Esophagus muscularis mucosa (tissue), 4 donors: ENCODE measurements around the gene HNRNPA1L2. TPM values are rescaled to one million over a fixed set of nuclear protein-coding genes. Genes with fewer than 3 reads are reported as not detected.
"Not testable (repeated sequence)": the region's sequence is repeated elsewhere in the genome, so short reads cannot be mapped to it uniquely, and the experiment has no call there.

Experiments
- DNase-seq: peaks from one replicate; pipeline ENCODE4 v3.0.0-alpha.2; 2017; ENCODE audit errors: extremely low spot score
- H3K27ac ChIP-seq, 4 donors: fragments of 200-600 bp; sonication (generic); replicated peaks in 1 of 4; 1 replicate in 3 of 4; 2 replicates in 1 of 4; pipeline ENCODE4 v1.5.1; 2016 to 2019; ENCODE audit warnings: mild to moderate bottlenecking in 1 of 4
- H3K27me3 ChIP-seq, 4 donors: fragments of 200-600 bp; sonication (generic); one replicate each; pipeline versions ENCODE4 v1.5.1 to v1.6.0; 2016 to 2019
- H3K36me3 ChIP-seq, 4 donors: fragments of 200-600 bp; sonication (generic); one replicate each; pipeline ENCODE4 v1.5.1; 2016 to 2019
- H3K4me1 ChIP-seq, 4 donors: fragments of 200-600 bp; sonication (generic); one replicate each; pipeline ENCODE4 v1.5.1; 2016 to 2019
- H3K4me3 ChIP-seq, 4 donors: fragments of 200-600 bp; sonication (generic); 1 replicate in 2 of 4; 2 replicates in 2 of 4; pipeline ENCODE4 v1.5.1; 2016 to 2019; ENCODE audit warnings: mild to moderate bottlenecking in 4 of 4, moderate library complexity in 1 of 4
- H3K9me3 ChIP-seq, 4 donors: fragments of 200-600 bp; sonication (generic); 1 replicate in 3 of 4; 2 replicates in 1 of 4; pipeline ENCODE4 v1.5.1; 2016 to 2019
- EP300 ChIP-seq: sonication (generic); formaldehyde crosslinking; IDR thresholded peaks from one replicate; pipeline ENCODE4 v1.6.1; 2017; ENCODE audit warnings: antibody characterized with exemption
- POLR2A ChIP-seq: fragments of 450-650 bp; IDR thresholded peaks from one replicate; pipeline ENCODE4 v1.6.1; 2017; ENCODE audit warnings: antibody characterized with exemption, moderate library complexity, mild to moderate bottlenecking, low read depth
- POLR2AphosphoS5 ChIP-seq, 2 donors: sonication (generic); formaldehyde crosslinking; IDR thresholded peaks; one replicate each; pipeline ENCODE4 v1.6.1; 2017; ENCODE audit warnings: antibody characterized with exemption in 2 of 2
- WGBS: methylation state at CpG from one replicate; pipeline ENCODE4 v1.1.5; 2018; 5-methylcytosine and 5-hydroxymethylcytosine counted together
- intact Hi-C: fragments of 100-400 bp; cut with DNase I; formaldehyde crosslinking; loops from one replicate; pipeline ENCODE4 v1.15.1; 2023
- total RNA-seq, 4 donors: library from RNA; depleted of rRNA; stranded (reverse); fragments of >200 nt; gene quantifications; one replicate each; pipeline versions ENCODE4 v1.1.0 to v1.2.1, GENCODE V29; 2016
- TF ChIP-seq, protein P1 (sequence below), 3 experiments: fragments of 200-600 bp in 2 of 3; fragments of 450-650 bp in 1 of 3; sonication (generic) in 2 of 3; IDR thresholded peaks; one replicate each; pipeline ENCODE4 v1.5.1; 2017 to 2019; ENCODE audit warnings: antibody characterized with exemption in 3 of 3, mild to moderate bottlenecking in 2 of 3, moderate library complexity in 1 of 3

HNRNPA1L2 gene
- total RNA-seq, 4 donors from 2014 or later: 2.0 to 5.0 (median 3.8) TPM

DNA sequence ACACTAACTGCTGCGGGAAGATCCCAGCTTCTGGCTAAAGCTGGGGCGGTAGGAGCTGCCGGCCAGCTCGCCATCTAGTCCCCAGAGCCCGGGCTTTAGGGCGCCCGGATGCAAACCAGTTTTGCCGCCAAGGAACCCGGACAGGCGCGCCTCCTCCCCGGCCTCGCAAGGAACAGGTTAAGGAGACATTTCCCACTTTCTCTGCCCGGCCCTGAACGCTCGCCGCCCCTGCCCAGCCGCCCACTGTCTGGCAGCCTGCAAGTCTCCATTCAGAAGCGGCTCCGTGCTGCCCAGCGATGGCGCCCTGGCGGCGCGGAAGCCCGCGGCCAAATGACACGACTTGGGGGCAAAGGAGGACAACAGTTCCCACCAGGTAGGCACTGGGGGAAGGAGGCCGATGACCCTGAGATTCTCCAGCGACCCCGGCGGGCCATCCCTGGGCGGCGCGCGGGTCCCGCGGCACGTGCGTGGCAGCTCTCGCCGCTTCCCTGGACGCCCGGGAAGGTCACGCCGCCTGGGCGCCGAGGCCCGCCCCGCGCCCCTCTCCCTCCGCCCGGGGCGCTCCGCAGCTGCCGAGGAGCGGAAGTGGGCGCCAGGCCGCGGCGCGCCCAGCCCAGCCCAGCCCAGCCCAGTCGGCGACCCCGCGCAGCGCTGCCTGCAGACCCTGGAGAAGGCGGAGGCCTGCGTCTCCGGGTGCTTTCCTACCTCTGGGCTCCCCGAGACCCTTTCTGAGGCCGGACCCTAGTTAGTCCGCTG lies 42.2 kb upstream of the HNRNPA1L2 start:
- no peaks in the 10 kb centered on the region for H3K9me3 ChIP-seq
- 4% methylated on average over 31 of the region's 73 CpGs for WGBS
- H3K4me3 ChIP-seq: peak overlapping the region; percentile 59 to 79 (median 74)
- no peak for DNase-seq
- intact Hi-C loops: no loop called here
- TF ChIP-seq, protein P1, sequence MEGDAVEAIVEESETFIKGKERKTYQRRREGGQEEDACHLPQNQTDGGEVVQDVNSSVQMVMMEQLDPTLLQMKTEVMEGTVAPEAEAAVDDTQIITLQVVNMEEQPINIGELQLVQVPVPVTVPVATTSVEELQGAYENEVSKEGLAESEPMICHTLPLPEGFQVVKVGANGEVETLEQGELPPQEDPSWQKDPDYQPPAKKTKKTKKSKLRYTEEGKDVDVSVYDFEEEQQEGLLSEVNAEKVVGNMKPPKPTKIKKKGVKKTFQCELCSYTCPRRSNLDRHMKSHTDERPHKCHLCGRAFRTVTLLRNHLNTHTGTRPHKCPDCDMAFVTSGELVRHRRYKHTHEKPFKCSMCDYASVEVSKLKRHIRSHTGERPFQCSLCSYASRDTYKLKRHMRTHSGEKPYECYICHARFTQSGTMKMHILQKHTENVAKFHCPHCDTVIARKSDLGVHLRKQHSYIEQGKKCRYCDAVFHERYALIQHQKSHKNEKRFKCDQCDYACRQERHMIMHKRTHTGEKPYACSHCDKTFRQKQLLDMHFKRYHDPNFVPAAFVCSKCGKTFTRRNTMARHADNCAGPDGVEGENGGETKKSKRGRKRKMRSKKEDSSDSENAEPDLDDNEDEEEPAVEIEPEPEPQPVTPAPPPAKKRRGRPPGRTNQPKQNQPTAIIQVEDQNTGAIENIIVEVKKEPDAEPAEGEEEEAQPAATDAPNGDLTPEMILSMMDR (IDR thresholded peaks at IDR 0.05): no peak
- TF ChIP-seq POLR2AphosphoS5 (IDR thresholded peaks at IDR 0.05): no peak
- no peak for TF ChIP-seq POLR2A
- TF ChIP-seq EP300: no peak
- H3K27ac ChIP-seq: peak overlapping the region; percentile 72 to 87 (median 84)
- no peaks in the 10 kb centered on the region for H3K36me3 ChIP-seq
- no peaks in the 10 kb centered on the region for H3K27me3 ChIP-seq
- peaks cover 10 to 23% (median 19%) of the 10 kb centered on the region in 4 donors for H3K4me1 ChIP-seq

DNA sequence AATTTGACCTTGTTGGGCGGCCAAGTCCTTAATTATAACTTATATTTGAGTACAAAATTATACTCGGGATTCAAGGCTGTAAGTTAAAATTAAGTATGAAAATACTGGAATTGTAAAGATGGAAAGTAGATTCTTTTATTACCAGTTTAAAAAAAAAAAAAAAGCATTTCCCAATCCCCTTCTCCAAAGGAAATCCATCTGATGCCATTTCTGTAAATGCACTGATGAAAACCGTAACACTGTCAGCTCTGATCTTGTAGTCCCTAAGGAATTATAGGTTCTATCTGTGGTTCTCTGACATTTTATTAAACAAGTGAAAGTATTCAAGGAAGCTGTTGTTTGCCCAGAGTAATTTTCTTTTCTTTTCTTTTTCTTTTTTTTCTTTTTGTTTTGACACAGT lies 41.6 kb upstream of the HNRNPA1L2 start:
- peak overlapping the region; percentile 59 to 79 (median 74) for H3K4me3 ChIP-seq
- peaks cover 10 to 23% (median 19%) of the 10 kb centered on the region in 4 donors for H3K4me1 ChIP-seq
- TF ChIP-seq EP300: no peak
- TF ChIP-seq POLR2A: no peak
- TF ChIP-seq POLR2AphosphoS5 (IDR thresholded peaks at IDR 0.05): no peak
- no peaks in the 10 kb centered on the region for H3K27me3 ChIP-seq
- intact Hi-C loops: no loop called here
- H3K36me3 ChIP-seq: no peaks in the 10 kb centered on the region
- no peaks in the 10 kb centered on the region for H3K9me3 ChIP-seq
- no peak for DNase-seq
- 52% methylated on average over 3 of the region's 3 CpGs for WGBS
- peak overlapping the region; percentile 72 to 87 (median 84) for H3K27ac ChIP-seq

DNA sequence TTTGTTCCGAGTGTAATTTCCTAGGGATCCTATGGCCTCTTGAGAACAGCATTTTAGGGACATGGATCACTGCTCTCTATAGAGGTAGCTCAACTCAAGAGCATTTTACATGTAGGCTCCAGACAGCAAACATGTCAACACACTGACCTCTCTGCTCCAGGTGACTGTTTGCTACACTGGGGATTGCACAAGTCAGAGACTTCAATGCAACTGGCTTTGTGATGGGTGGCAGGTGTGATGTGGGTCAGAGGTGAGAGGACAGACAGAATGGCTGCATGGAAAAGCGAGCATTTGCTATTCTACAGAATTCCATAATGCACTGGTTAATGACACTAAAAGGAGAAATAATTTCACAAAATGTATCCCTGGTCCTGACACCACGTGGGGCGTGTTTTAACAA lies 38.9 kb upstream of the HNRNPA1L2 start:
- H3K27me3 ChIP-seq, H3K4me3 ChIP-seq, H3K36me3 ChIP-seq, DNase-seq, H3K9me3 ChIP-seq, H3K27ac ChIP-seq, intact Hi-C loops: not testable (repeated sequence)
- peaks cover 10 to 22% (median 17%) of the 10 kb centered on the region in 4 donors for H3K4me1 ChIP-seq
- WGBS: 92% methylated on average over 2 of the region's 4 CpGs

DNA sequence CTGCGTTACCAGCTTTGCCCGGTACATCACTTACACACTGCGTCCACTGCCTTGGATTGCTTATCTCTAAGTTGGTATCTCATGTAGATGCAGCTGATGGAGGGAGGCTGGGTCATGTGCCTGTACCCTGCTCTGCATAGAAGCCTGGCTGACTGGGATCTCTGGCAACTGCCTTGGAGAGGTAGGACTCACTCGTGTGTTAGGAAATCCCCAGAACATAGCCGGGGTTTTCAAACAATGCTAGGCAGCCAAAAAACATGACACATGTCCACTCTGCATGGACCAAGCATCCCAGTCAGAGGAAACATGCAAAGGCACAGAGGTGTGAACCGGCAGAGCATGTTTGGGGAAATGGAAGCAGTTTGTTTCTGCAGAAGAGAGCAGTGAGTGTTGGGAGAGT lies 36.1 kb upstream of the HNRNPA1L2 start:
- DNase-seq, H3K4me3 ChIP-seq, intact Hi-C loops, H3K36me3 ChIP-seq, H3K27me3 ChIP-seq, H3K27ac ChIP-seq, H3K9me3 ChIP-seq, H3K4me1 ChIP-seq: not testable (repeated sequence)
- WGBS: 84% methylated on average over 5 of the region's 6 CpGs

DNA sequence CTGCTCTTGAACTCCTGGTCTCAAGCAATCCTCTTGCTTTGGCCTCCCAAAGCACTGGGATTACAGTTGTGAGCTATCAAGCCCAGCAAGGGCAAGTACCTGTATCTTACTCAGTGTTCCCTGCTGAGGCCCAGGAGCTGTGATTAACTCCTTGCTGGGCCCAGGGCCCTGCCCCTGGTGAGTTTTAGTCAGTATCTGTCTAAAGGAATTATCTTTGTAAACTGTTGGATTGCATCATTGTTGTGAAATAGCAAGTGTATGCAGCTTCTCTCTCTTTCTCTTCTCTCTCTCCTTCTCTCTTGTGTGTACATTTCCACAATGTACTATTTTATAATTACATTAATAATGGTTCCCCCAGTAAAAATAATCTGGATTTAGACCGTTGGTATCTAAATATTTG lies 35.4 kb upstream of the HNRNPA1L2 start:
- H3K4me3 ChIP-seq, DNase-seq, H3K27me3 ChIP-seq, intact Hi-C loops, H3K4me1 ChIP-seq, H3K27ac ChIP-seq, H3K9me3 ChIP-seq, H3K36me3 ChIP-seq: not testable (repeated sequence)
- WGBS: 38% methylated on average over 1 of the region's 1 CpG

DNA sequence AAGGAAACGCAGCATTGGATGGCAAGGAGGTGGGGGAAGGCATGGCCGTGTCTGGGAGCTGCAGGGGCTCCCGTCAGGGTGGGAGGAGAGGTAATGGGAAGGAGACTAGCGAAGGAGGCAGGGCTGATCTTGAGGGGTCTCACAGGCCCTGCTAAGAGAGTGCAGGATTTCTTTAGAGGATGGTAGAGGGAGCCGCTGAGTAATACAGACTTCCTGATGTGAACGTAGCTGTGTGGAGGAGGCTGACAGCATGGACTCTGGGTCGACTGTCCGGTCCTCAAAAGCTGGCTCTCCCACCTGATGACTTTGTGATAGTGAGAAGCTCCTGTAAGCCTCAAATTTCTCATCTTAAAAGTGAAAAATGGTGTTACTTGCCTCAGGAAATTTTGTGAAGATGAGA lies 34.0 kb upstream of the HNRNPA1L2 start:
- DNase-seq, H3K9me3 ChIP-seq, H3K36me3 ChIP-seq, H3K4me3 ChIP-seq, H3K27me3 ChIP-seq, H3K27ac ChIP-seq, intact Hi-C loops, H3K4me1 ChIP-seq: not testable (repeated sequence)
- WGBS: 34% methylated on average over 8 of the region's 8 CpGs

DNA sequence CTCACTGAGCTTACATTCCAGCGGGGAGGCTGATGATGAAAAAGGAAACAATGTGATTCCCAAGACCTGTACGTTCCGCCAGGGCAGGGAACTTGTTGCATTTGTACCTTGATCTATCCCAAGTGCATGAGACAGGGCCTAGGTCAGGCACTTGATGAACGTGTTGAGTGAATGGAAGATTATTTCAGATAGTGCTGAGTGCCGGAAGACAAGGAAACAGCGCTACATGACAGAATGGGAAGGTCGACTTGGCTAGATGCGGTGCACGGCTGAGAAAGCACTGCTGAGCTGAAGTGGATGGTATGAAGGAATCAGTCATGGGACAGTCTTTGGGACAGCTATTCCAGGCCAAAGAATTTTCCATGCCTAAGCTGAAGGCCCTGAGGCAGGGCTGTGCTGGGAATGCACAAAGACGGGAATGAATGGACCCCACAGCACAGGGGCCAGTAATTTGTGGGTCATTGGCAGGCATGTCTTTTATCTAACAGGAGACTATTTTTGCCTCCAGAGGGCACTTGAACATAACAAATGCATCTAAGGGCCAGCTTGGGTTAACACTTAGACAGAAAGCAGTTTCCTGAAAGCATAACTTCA lies 33.1 kb upstream of the HNRNPA1L2 start:
- DNase-seq, H3K9me3 ChIP-seq, H3K4me1 ChIP-seq, H3K27ac ChIP-seq, H3K4me3 ChIP-seq, intact Hi-C loops, H3K27me3 ChIP-seq, H3K36me3 ChIP-seq: not testable (repeated sequence)
- TF ChIP-seq, protein P1 (IDR thresholded peaks at IDR 0.05): peak; percentile 14 to 30 (median 23)
- WGBS: 67% methylated on average over 10 of the region's 10 CpGs

DNA sequence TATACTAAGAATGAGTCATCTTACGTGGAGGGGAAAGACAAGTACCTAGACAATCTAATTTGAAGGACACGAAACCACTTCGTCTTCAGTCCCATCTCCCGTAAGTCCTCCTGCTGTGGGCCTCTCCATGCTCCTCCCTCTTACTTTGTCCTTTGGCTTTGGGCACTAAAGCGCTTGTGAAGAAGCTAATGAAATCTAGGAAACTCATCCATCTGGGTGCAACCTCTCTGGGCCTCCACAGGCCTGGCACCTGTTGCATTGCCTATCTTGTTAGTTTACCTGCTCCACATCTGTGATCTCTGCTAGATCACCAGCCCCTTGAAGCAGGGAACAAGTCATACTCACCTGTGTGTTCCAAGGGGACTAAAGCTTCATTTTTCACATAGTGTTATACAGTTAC lies 32.1 kb upstream of the HNRNPA1L2 start:
- H3K9me3 ChIP-seq, H3K36me3 ChIP-seq, H3K27ac ChIP-seq, H3K4me1 ChIP-seq, H3K27me3 ChIP-seq, DNase-seq, intact Hi-C loops, H3K4me3 ChIP-seq: not testable (repeated sequence)
- WGBS: 91% methylated on average over 5 of the region's 5 CpGs
